Epithelial cell of esophagus (primary cell): ENCODE results near the gene NUDT1.

Experiments used
- DNase-seq: peaks from one replicate; pipeline ENCODE4 v3.0.0; 2010; ENCODE audit warnings: low read depth
- H3K4me3 ChIP-seq: 2 replicates; pipeline ENCODE4 v1.5.1; 2011; ENCODE audit warnings: mild to moderate bottlenecking, low read length, control low read depth
- CTCF ChIP-seq: IDR thresholded peaks from 2 replicates; pipeline ENCODE4 v1.5.1; 2011; ENCODE audit warnings: low read depth, mild to moderate bottlenecking, low read length, control low read depth, inconsistent platforms; ENCODE audit not compliant: insufficient read depth; ENCODE audit errors: missing control alignments

Gene NUDT1

GRCh38 chr7:2276107-2276506 lies 34.1 kb downstream of the NUDT1 start:
- no peak for DNase-seq
- no peak overlapping the region for H3K4me3 ChIP-seq
- TF ChIP-seq CTCF = no peak

GRCh38 chr7:2278026-2278425 lies 36.0 kb downstream of the NUDT1 start:
- no peak for TF ChIP-seq CTCF
- DNase-seq = no peak
- no peak overlapping the region for H3K4me3 ChIP-seq

GRCh38 chr7:2279896-2280295 lies 37.9 kb downstream of the NUDT1 start:
- no peak overlapping the region for H3K4me3 ChIP-seq
- no peak for TF ChIP-seq CTCF
- DNase-seq = no peak

- DNase-seq = no peak
- no peak for TF ChIP-seq CTCF
- H3K4me3 ChIP-seq = no peak overlapping the region
These were observed 38.4 kb downstream of the NUDT1 start for GRCh38 chr7:2280424-2280823.

GRCh38 chr7:2281541-2281940 lies 39.5 kb downstream of the NUDT1 start:
- no peak for DNase-seq
- TF ChIP-seq CTCF = no peak
- no peak overlapping the region for H3K4me3 ChIP-seq

- H3K4me3 ChIP-seq = no peak overlapping the region
- no peak for TF ChIP-seq CTCF
- DNase-seq = no peak
These were observed 40.2 kb downstream of the NUDT1 start for GRCh38 chr7:2282185-2282751.

GRCh38 chr7:2283074-2283473 lies 41.0 kb downstream of the NUDT1 start:
- no peak for TF ChIP-seq CTCF
- H3K4me3 ChIP-seq = no peak overlapping the region

More at GRCh38 chr7:2283074-2283473, 41.0 kb downstream of the NUDT1 start:
- no peak for DNase-seq
